ENCODE measurements around the gene PROCA1. TPM values are rescaled to one million over a fixed set of nuclear protein-coding genes. Genes with fewer than 3 reads are reported as not detected.

PROCA1 gene
- total RNA-seq (1 to 10 TPM; 2.9 to 3.6 TPM), polyA plus RNA-seq (ENCODE audit: insufficient read length in 2 of 2) (10 to 100 TPM; 11.8 to 17.4 TPM)
- long read RNA-seq, donor 1, partial matches to known transcripts: 0 of 1 reads
- long read RNA-seq, donor 1, other reads (novel, unspliced or antisense): 0 of 1 reads
- long read RNA-seq, donor 2, partial matches to known transcripts: 0 of 2 reads
- long read RNA-seq, donor 2, other reads (novel, unspliced or antisense): 0 of 2 reads
- long read RNA-seq, donor 3, partial matches to known transcripts: 0 of 1 reads
- long read RNA-seq, donor 3, other reads (novel, unspliced or antisense): 0 of 1 reads
- long read RNA-seq, donor 4: 0 reads

DNA sequence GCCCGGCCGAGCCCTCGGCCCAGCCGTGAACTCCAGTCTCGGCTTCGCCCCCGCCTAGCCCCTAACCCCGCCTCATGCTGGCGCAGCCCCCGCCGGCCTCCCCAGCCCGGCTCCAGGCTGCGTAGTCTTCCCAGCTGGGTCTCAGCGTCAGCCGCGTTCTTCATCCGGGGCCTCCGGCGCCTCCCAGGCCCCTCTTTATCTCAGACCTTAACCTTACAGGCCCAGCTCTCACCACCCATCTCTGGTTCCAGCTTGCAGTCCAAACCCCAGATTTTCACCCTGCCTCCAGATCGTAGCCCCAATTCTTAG is at the start of gene PROCA1:
PROCA1 (minus strand) TSS at position 166 of the 309 bp plus-strand sequence. CDS start 228 bp downstream, outside the sequence.
- peak within 1 kb of the TSS; percentile 98 for H3K27ac ChIP-seq (ENCODE audit: low read depth, low read length)
- H3K27me3 ChIP-seq (ENCODE audit: control insufficient read depth, insufficient read depth, low read length): peaks cover 2% of the 10 kb centered on the region
- DNase-seq (ENCODE audit: low read depth in 4 of 6, low spot score in 6 of 6): peak in 1 of 6 donors; percentile 89
- peaks cover 29% of the 10 kb centered on the region for H3K36me3 ChIP-seq (ENCODE audit: control insufficient read depth, insufficient read depth, low read length)
- peak within 1 kb of the TSS; percentile 52 for H3K4me3 ChIP-seq (ENCODE audit: low read depth, low read length)
- WGBS (ENCODE audit: insufficient coverage): 2% methylated on average over 20 of the region's 20 CpGs
- H3K9me3 ChIP-seq (ENCODE audit: control insufficient read depth, insufficient read depth, low read length): no peaks in the 10 kb centered on the region
- H3K4me1 ChIP-seq (ENCODE audit: control insufficient read depth, insufficient read depth, low read length): peaks cover 44% of the 10 kb centered on the region

DNA sequence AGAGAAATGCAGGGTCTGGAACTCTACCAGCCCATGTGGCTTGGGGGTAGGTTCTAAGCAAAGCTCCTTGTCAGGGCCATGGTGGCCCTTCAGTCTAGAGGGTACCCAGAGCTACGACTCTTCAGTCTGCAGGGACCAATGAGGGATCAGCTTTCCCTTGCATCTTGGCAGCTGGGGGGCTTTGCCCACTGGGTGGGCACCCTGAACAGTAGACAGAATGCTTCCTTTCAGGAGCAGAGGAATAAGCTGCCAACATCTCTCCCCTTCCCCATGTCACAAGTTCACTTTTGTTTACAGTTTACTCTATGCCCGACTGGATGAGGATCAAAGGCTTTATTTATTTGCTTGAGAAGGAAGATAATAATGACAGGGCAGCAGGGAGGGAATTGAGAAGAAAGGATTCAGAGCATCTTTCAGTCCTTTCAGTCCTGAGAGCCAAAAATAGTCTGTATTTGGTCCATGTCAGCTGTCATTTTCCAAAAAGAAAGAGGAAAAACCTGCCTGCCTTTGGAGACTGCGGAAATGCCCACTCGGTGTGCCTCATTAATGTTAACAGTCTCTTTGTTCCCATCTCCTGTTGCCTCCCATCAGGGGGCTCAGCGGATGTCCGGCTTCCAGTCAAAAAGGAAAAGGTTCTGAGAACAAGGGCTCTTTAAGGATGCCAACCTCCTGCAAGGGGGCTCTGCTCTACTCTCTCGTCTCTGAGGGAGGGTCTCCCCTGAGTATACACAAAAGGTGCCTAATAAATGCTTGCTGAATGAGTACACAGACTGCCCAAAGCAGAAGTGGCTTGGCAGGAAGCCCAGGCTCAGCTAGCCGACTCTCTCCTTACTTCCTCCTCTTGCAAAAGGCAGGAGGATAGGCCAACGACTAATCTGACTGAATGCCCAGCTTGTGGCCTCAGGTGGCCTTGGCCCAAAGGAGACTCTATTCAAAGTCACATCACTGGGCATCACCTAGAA is 49.2 kb upstream of the PROCA1 start:
- peak in 3 of 6 donors; percentile 57 to 88 (median 82) for DNase-seq (ENCODE audit: low read depth in 4 of 6, low spot score in 6 of 6)
- Histone ChIP-seq H3K27ac (ENCODE audit: low read depth, low read length) (peak overlapping the region; percentile 12), H3K9me3 (ENCODE audit: control insufficient read depth, insufficient read depth, low read length) (no peaks in the 10 kb centered on the region), H3K36me3 (ENCODE audit: control insufficient read depth, insufficient read depth, low read length) (peaks cover 34% of the 10 kb centered on the region), H3K27me3 (ENCODE audit: control insufficient read depth, insufficient read depth, low read length) (no peaks in the 10 kb centered on the region), H3K4me1 (ENCODE audit: control insufficient read depth, insufficient read depth, low read length) (peaks cover 36% of the 10 kb centered on the region), H3K4me3 (ENCODE audit: low read depth, low read length) (no peak overlapping the region)
- 10% methylated on average over 5 of the region's 9 CpGs for WGBS (ENCODE audit: insufficient coverage)

- DNase-seq (ENCODE audit: low read depth in 4 of 6, low spot score in 6 of 6): peak in 1 of 6 donors; percentile 83
- Histone ChIP-seq H3K27ac (ENCODE audit: low read depth, low read length) (peak overlapping the region; percentile 16), H3K4me3 (ENCODE audit: low read depth, low read length) (no peak overlapping the region), H3K27me3 (ENCODE audit: control insufficient read depth, insufficient read depth, low read length) (no peaks in the 10 kb centered on the region), H3K4me1 (ENCODE audit: control insufficient read depth, insufficient read depth, low read length) (peaks cover 36% of the 10 kb centered on the region), H3K36me3 (ENCODE audit: control insufficient read depth, insufficient read depth, low read length) (peaks cover 39% of the 10 kb centered on the region), H3K9me3 (ENCODE audit: control insufficient read depth, insufficient read depth, low read length) (no peaks in the 10 kb centered on the region)
- 68% methylated on average over 18 of the region's 18 CpGs for WGBS (ENCODE audit: insufficient coverage)
Observed at GRCh38 chr17:28759256-28759865, 47.7 kb upstream of the PROCA1 start.

DNA sequence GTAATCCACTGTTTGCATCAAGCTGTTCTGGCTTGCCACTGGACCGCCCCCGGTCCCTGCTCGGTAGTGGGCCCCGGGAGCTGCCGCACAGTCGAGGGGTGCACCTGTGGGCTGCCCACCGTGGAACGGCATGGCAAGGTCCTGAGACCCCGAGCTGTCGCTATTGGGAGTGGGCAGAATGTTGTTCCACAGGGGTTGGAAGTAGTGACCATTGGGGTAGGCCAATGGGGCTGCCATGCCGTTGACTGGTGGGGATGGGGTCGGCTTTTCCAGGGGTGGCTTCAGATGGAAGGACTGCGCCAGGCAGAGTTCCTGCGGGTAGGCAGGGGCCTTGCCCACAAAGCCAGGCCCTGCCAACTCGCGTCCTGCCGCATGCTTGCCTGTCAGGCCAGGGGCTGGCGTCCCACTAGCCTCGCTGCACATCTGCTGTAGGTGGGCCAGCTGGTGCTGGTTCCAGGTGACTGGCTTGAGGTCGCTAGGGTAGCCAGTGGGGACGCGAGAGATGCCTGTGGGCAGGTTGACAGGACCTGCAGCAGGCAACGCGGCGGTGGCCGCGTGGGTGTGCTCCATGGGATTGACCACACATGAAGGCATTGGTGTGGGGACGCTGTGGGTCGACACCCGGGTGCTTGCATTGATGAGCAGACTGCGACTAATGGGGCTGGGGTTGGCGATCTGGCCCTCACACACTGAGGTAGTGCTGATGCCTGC is 46.9 kb upstream of the PROCA1 start:
- WGBS (ENCODE audit: insufficient coverage): 95% methylated on average over 32 of the region's 32 CpGs

GRCh38 chr17:28756049-28756804 is 44.5 kb upstream of the PROCA1 start:
- H3K4me3 ChIP-seq (ENCODE audit: low read depth, low read length): no peak overlapping the region
- peaks cover 34% of the 10 kb centered on the region for H3K4me1 ChIP-seq (ENCODE audit: control insufficient read depth, insufficient read depth, low read length)
- peaks cover 61% of the 10 kb centered on the region for H3K36me3 ChIP-seq (ENCODE audit: control insufficient read depth, insufficient read depth, low read length)
- no peaks in the 10 kb centered on the region for H3K9me3 ChIP-seq (ENCODE audit: control insufficient read depth, insufficient read depth, low read length)
- no peaks in the 10 kb centered on the region for H3K27me3 ChIP-seq (ENCODE audit: control insufficient read depth, insufficient read depth, low read length)
- no peak overlapping the region for H3K27ac ChIP-seq (ENCODE audit: low read depth, low read length)
- WGBS (ENCODE audit: insufficient coverage): 100% methylated on average over 1 of the region's 5 CpGs
- no peak for DNase-seq (ENCODE audit: low read depth in 4 of 6, low spot score in 6 of 6)

More for the DNA sequence above, 46.9 kb upstream of the PROCA1 start:
- no peaks in the 10 kb centered on the region for H3K9me3 ChIP-seq (ENCODE audit: control insufficient read depth, insufficient read depth, low read length)
- H3K36me3 ChIP-seq (ENCODE audit: control insufficient read depth, insufficient read depth, low read length): peaks cover 44% of the 10 kb centered on the region
- H3K4me3 ChIP-seq (ENCODE audit: low read depth, low read length): no peak overlapping the region
- H3K27ac ChIP-seq (ENCODE audit: low read depth, low read length): no peak overlapping the region
- H3K27me3 ChIP-seq (ENCODE audit: control insufficient read depth, insufficient read depth, low read length): no peaks in the 10 kb centered on the region
- DNase-seq (ENCODE audit: low read depth in 4 of 6, low spot score in 6 of 6): no peak
- peaks cover 36% of the 10 kb centered on the region for H3K4me1 ChIP-seq (ENCODE audit: control insufficient read depth, insufficient read depth, low read length)

DNA sequence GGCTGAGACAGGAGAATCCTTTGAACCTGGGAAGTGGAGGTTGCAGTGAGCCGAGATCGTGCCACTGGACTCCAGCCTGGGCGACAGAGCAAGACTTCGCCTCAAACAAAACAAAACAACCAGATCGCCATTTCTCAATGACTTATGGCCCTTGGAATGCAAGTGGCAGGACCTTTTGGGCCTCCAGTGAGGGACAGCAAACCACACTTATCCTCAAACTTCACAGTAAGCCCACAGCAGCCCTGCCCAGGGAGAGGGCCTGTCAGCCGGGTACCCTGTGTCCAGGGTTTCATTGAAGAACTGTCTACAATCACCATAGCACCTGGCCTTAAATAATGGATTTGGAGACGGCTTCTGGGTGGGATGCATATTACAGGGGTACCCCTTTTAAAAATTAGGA is 43.8 kb upstream of the PROCA1 start:
- H3K36me3 ChIP-seq (ENCODE audit: control insufficient read depth, insufficient read depth, low read length): peaks cover 66% of the 10 kb centered on the region
- peaks cover 34% of the 10 kb centered on the region for H3K4me1 ChIP-seq (ENCODE audit: control insufficient read depth, insufficient read depth, low read length)
- H3K4me3 ChIP-seq (ENCODE audit: low read depth, low read length): no peak overlapping the region
- H3K27ac ChIP-seq (ENCODE audit: low read depth, low read length): no peak overlapping the region
- DNase-seq (ENCODE audit: low read depth in 4 of 6, low spot score in 6 of 6): no peak
- no peaks in the 10 kb centered on the region for H3K9me3 ChIP-seq (ENCODE audit: control insufficient read depth, insufficient read depth, low read length)
- 85% methylated on average over 5 of the region's 7 CpGs for WGBS (ENCODE audit: insufficient coverage)
- no peaks in the 10 kb centered on the region for H3K27me3 ChIP-seq (ENCODE audit: control insufficient read depth, insufficient read depth, low read length)

- peaks cover 48% of the 10 kb centered on the region for H3K4me1 ChIP-seq (ENCODE audit: control insufficient read depth, insufficient read depth, low read length)
- H3K9me3 ChIP-seq (ENCODE audit: control insufficient read depth, insufficient read depth, low read length): no peaks in the 10 kb centered on the region
- H3K27me3 ChIP-seq (ENCODE audit: control insufficient read depth, insufficient read depth, low read length): no peaks in the 10 kb centered on the region
- H3K4me3 ChIP-seq (ENCODE audit: low read depth, low read length): no peak overlapping the region
- no peak for DNase-seq (ENCODE audit: low read depth in 4 of 6, low spot score in 6 of 6)
- H3K27ac ChIP-seq (ENCODE audit: low read depth, low read length): no peak overlapping the region
- 98% methylated on average over 7 of the region's 10 CpGs for WGBS (ENCODE audit: insufficient coverage)
- H3K36me3 ChIP-seq (ENCODE audit: control insufficient read depth, insufficient read depth, low read length): peaks cover 77% of the 10 kb centered on the region
Observed at GRCh38 chr17:28751600-28752366, 40.1 kb upstream of the PROCA1 start.

Measured in spinal cord (tissue), 10 donors.